Natural killer cell treated with Interleukin-12 subunit alpha and Interleukin-12 subunit beta and Interleukin-15 and Interleukin-18, amount 100 ng/mL, for 72 hours (primary cell): ENCODE results near the gene LRAT. TPM values are rescaled to one million over a fixed set of nuclear protein-coding genes. Genes with fewer than 3 reads are reported as not detected.

Experiments
- total RNA-seq, 2 donors: library from RNA; stranded (reverse); gene quantifications; one replicate each; pipeline ENCODE4 v1.2.3, GENCODE V29; 2022

Gene LRAT
- total RNA-seq, 2 donors from 2014 or later, result not detected

Other genes starting within 250 kb of the LRAT start
- gene PLRG1, start 193.6 kb upstream of the LRAT start, total RNA-seq, result 100 to 1,000 TPM in 1 of 2 donors, 10 to 100 TPM in 1; 84.5 to 109 TPM
- not detected for gene FGB, start 181.0 kb upstream of the LRAT start, total RNA-seq
- gene FGA, start 153.3 kb upstream of the LRAT start, total RNA-seq, result not detected
- gene FGG, start 131.3 kb upstream of the LRAT start, total RNA-seq, result not detected
- gene RBM46, start 37.3 kb downstream of the LRAT start, total RNA-seq, result not detected